GM20000 (cell line): ENCODE results near the gene GTF2IRD1.

ENCODE experiments used
- DNase-seq: peaks from one replicate; pipeline ENCODE4 v3.0.0; 2012; ENCODE audit warnings: low spot score
- CTCF ChIP-seq: IDR thresholded peaks from 2 replicates; pipeline ENCODE4 v1.5.1; 2012; ENCODE audit warnings: mild to moderate bottlenecking, control low read depth; ENCODE audit errors: extremely low read depth, missing control alignments

GTF2IRD1 gene

GRCh38 chr7:74441801-74442200 is 11.9 kb upstream of the GTF2IRD1 start:
- TF ChIP-seq CTCF = no peak
- DNase-seq = no peak

- no peak for TF ChIP-seq CTCF
- no peak for DNase-seq
Measured at GRCh38 chr7:74443543-74444247, 10.0 kb upstream of the GTF2IRD1 start.

GRCh38 chr7:74449144-74449543 is 4.6 kb upstream of the GTF2IRD1 start:
- DNase-seq = no peak

DNA sequence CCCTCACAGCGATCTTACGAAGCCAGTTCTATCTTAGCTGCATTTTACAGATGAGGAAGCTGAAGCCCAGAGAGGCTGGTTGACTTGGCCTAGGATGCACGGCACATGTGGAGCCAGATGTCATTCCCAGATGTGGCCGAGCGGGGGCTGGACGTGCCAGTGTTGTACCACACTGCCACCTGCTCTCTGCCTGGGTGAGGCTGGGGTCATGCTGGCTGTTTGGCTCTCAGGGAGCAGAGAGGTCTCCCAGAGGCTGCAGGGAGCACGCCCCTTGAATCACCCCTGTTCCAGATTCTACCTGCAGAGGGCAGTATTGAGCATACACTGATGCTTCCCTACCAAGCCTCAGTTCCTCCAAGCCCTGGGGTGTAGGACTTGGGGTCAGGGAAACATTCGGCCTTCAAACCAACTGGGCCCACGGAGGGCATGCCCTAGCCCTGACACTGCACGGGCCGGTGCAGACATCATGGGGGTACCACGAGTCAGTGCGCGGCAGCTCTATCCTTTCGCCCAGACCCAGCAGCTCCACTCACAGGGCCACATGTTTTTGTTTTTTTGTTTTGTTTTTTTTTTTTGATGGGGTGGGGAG is 3.8 kb upstream of the GTF2IRD1 start:
- DNase-seq = peak; percentile 85

More at GRCh38 chr7:74449144-74449543, 4.6 kb upstream of the GTF2IRD1 start:
- no peak for TF ChIP-seq CTCF

GRCh38 chr7:74452748-74453321 is 871 bp upstream of the GTF2IRD1 start:
- no peak for TF ChIP-seq CTCF
- DNase-seq = no peak

More for the DNA sequence above, 3.8 kb upstream of the GTF2IRD1 start:
- TF ChIP-seq CTCF = peak; percentile 72

DNA sequence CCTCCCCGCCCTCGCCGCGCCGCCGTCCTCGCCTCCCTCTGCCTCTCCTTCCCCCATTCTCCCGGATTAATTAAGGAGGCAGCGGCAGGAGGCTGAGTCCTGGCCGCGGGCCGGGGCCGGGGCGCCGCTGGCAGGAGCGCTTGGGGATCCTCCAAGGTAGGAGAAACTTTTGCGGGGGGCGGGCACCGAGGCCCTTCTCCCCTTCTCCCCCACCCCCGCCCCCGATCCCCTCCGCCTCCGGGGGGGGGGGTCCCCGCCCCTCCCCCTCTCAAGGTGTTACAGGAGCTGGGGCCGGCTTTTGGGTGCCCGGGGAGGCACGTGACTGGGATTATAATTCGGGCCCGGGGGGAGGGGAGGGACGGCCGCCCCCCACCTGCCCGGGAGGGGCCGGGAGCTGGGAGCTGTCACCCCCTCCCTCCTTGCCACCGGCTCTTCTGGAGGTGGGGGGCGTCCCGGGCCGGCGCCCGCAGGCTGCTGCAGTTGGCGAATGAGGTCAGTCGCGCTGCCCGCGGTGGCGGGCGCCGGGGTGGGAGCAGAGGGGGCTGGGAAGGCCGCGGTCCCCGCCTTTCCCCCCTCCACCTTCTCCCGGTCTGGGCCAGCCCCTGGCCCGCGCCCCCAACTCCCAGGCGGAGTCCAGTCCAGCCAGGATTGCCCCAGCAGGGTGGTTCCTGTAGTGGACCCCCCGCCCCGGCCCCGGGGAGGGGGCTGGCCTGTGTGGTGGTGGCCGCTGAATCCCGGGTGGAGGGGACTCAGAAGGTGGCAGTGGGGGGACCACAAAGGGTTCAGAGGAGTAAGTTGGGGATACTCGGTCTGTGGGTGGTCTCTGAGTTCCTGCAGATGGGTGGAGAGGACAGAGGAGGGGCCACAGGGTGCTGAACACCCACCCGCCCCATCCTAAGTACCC is 567 bp downstream of the GTF2IRD1 start:
- TF ChIP-seq CTCF = no peak
- DNase-seq = peak; percentile 47
